HepG2 (cell line): Measurements from ENCODE around the gene METTL21C.

Source experiments
- ATF2 ChIP-seq: sonication (generic); formaldehyde crosslinking; IDR thresholded peaks from 2 replicates; pipeline ENCODE4 v1.4.0; 2020; ENCODE audit warnings: missing genetic modification reagents
- CTCF ChIP-seq: sonication (generic); formaldehyde crosslinking; IDR thresholded peaks from 2 replicates; pipeline ENCODE4 v1.5.0; 2020; ENCODE audit warnings: mild to moderate bottlenecking, missing genetic modification reagents, moderate library complexity
- NBN ChIP-seq: fragments of 450-650 bp; conservative IDR thresholded peaks from 2 replicates; pipeline ENCODE4 v1.6.1; 2017
- NONO ChIP-seq, 2 experiments: fragments of 450-650 bp in 1 of 2; sonication (generic) in 1 of 2; formaldehyde crosslinking in 1 of 2; IDR thresholded peaks in 1 of 2; conservative IDR thresholded peaks in 1 of 2; 2 replicates each; pipeline versions ENCODE4 v1.6.1 to v1.8.0; 2017 to 2022; ENCODE audit warnings: mild to moderate bottlenecking in 1 of 2, missing genetic modification reagents in 1 of 2, moderate library complexity in 1 of 2
- POLR2A ChIP-seq, 2 experiments: IDR thresholded peaks; 2 replicates each; pipeline ENCODE4 v1.6.1; 2011; ENCODE audit warnings: low read depth in 2 of 2, low read length in 2 of 2, mild to moderate bottlenecking in 1 of 2, moderate library complexity in 1 of 2; ENCODE audit not compliant: insufficient read depth in 1 of 2
- POLR2AphosphoS5 ChIP-seq: IDR thresholded peaks from 2 replicates; pipeline ENCODE4 v1.6.1; 2012; ENCODE audit warnings: low read depth, low read length
- SMARCE1 ChIP-seq: fragments of 450-650 bp; IDR thresholded peaks from 2 replicates; pipeline ENCODE4 v1.6.1; 2017; ENCODE audit warnings: borderline replicate concordance
- SP1 ChIP-seq, 2 experiments: fragments of 450-650 bp in 1 of 2; sonication (generic) in 1 of 2; formaldehyde crosslinking in 1 of 2; IDR thresholded peaks; 2 replicates each; pipeline versions ENCODE4 v1.4.0 to v1.6.1; 2016 to 2020; ENCODE audit warnings: missing genetic modification reagents in 1 of 2
- SRSF1 ChIP-seq: fragments of 200-400 bp; formaldehyde crosslinking; optimal IDR thresholded peaks from 2 replicates; pipeline ENCODE3; 2017; ENCODE audit warnings: mild to moderate bottlenecking, low read depth, low read length, moderate library complexity
- TCF12 ChIP-seq, 2 experiments: fragments of 450-650 bp in 1 of 2; sonication (generic) in 1 of 2; formaldehyde crosslinking in 1 of 2; IDR thresholded peaks; 2 replicates each; pipeline versions ENCODE4 v1.6.1 to v1.8.0; 2017 to 2022; ENCODE audit warnings: antibody characterized with exemption in 1 of 2, mild to moderate bottlenecking in 1 of 2, missing genetic modification reagents in 1 of 2, moderate library complexity in 1 of 2
- TCF7L2 ChIP-seq: IDR thresholded peaks from 2 replicates; pipeline ENCODE4 v1.6.1; 2011; ENCODE audit warnings: mild to moderate bottlenecking, low read depth, low read length, moderate library complexity
- ZBTB1 ChIP-seq: sonication (generic); formaldehyde crosslinking; IDR thresholded peaks from 2 replicates; pipeline ENCODE4 v1.4.0; 2020; ENCODE audit warnings: missing genetic modification reagents, borderline replicate concordance
- ZBTB20 ChIP-seq: sonication (generic); formaldehyde crosslinking; IDR thresholded peaks from 2 replicates; pipeline ENCODE4 v1.8.1; 2023; ENCODE audit warnings: missing genetic modification reagents, low read depth, mild to moderate bottlenecking, borderline replicate concordance
- ZNF577 ChIP-seq: sonication (generic); formaldehyde crosslinking; IDR thresholded peaks from 2 replicates; pipeline ENCODE4 v1.4.0; 2020; ENCODE audit warnings: mild to moderate bottlenecking, low read depth, missing genetic modification reagents, borderline replicate concordance

GRCh38 chr13:102678339-102679107, 16.3 kb downstream of the METTL21C start:
- no peak for TF ChIP-seq ZBTB20 (CRISPR knock-in tag)
- no peak for TF ChIP-seq ATF2 (CRISPR knock-in tag)
- TF ChIP-seq NONO (IDR thresholded peaks at IDR 0.05) = no peak
- no peak for TF ChIP-seq NONO (CRISPR knock-in tag; conservative IDR thresholded peaks at IDR 0.05)
- TF ChIP-seq ZBTB1 (CRISPR knock-in tag) = no peak
- no peak for TF ChIP-seq ZNF577 (CRISPR knock-in tag)
- TF ChIP-seq SMARCE1 = no peak
- TF ChIP-seq POLR2A (IDR thresholded peaks at IDR 0.05; ENCODE audit: insufficient read depth in 1 of 2, low read depth in 2 of 2, low read length in 2 of 2) = no peak
- TF ChIP-seq SRSF1 = no peak
- TF ChIP-seq NBN = no peak
- TF ChIP-seq TCF12 (IDR thresholded peaks at IDR 0.05) = no peak
- no peak for TF ChIP-seq TCF12 (CRISPR knock-in tag; IDR thresholded peaks at IDR 0.05)
- TF ChIP-seq SP1 (IDR thresholded peaks at IDR 0.05) = no peak
- TF ChIP-seq SP1 (CRISPR knock-in tag; IDR thresholded peaks at IDR 0.05) = no peak
- no peak for TF ChIP-seq CTCF (CRISPR knock-in tag)
- TF ChIP-seq TCF7L2 = no peak
- no peak for TF ChIP-seq POLR2AphosphoS5
